ENCODE results near the gene TYK2.
"Not testable (repeated sequence)": the region's sequence is repeated elsewhere in the genome, so short reads cannot be mapped to it uniquely, and the experiment has no call there.

The TYK2 gene

GRCh38 chr19:10368101-10368803 lies 12.1 kb downstream of the TYK2 start:
- DNase-seq: no peak

- not testable (repeated sequence) for DNase-seq
Measured at GRCh38 chr19:10366950-10367512, 13.3 kb downstream of the TYK2 start.

- no peak for DNase-seq
Measured at GRCh38 chr19:10365518-10365917, 14.9 kb downstream of the TYK2 start.

GRCh38 chr19:10364644-10365043 lies 15.7 kb downstream of the TYK2 start:
- DNase-seq: no peak

GRCh38 chr19:10363789-10364281 lies 16.5 kb downstream of the TYK2 start:
- DNase-seq: no peak

- DNase-seq: no peak
Measured at GRCh38 chr19:10362259-10362658, 18.1 kb downstream of the TYK2 start.

GRCh38 chr19:10361569-10362011 lies 18.8 kb downstream of the TYK2 start:
- no peak for DNase-seq

- DNase-seq: no peak
Measured at GRCh38 chr19:10356431-10356830, 23.9 kb downstream of the TYK2 start.

GRCh38 chr19:10353793-10354391 lies 26.5 kb downstream of the TYK2 start:
- DNase-seq: peak; percentile 19

- DNase-seq: no peak
Measured at GRCh38 chr19:10352764-10353671, 27.4 kb downstream of the TYK2 start.

GRCh38 chr19:10346509-10346908 lies 33.9 kb downstream of the TYK2 start:
- DNase-seq: no peak

- DNase-seq: no peak
Measured at GRCh38 chr19:10344780-10345179, 35.6 kb downstream of the TYK2 start.

GRCh38 chr19:10343495-10343894 lies 36.9 kb downstream of the TYK2 start:
- DNase-seq: no peak

- DNase-seq: no peak
Measured at GRCh38 chr19:10339977-10340376, 40.4 kb downstream of the TYK2 start.

GRCh38 chr19:10339380-10339960 lies 40.9 kb downstream of the TYK2 start, which contains the start of gene ICAM3:
ICAM3 (minus strand) TSS chr19:10339624; CDS start chr19:10339614, 10 bp downstream.
- DNase-seq: peak; percentile 10

- DNase-seq: no peak
Measured at GRCh38 chr19:10338940-10339339, 41.4 kb downstream of the TYK2 start.

GRCh38 chr19:10336725-10337124 lies 43.6 kb downstream of the TYK2 start:
- DNase-seq: not testable (repeated sequence)

GRCh38 chr19:10335352-10335985 lies 44.9 kb downstream of the TYK2 start:
- DNase-seq: no peak

- peak; percentile 19 for DNase-seq
Measured at GRCh38 chr19:10334588-10335351, 45.6 kb downstream of the TYK2 start.

GRCh38 chr19:10333758-10334587 lies 46.4 kb downstream of the TYK2 start:
- DNase-seq: no peak
